Cardiac muscle cell (in vitro differentiated cells and primary cell): ENCODE data around the gene CD163L1. TPM values are rescaled to one million over a fixed set of nuclear protein-coding genes. Genes with fewer than 3 reads are reported as not detected.
"Not testable (repeated sequence)": the region's sequence is repeated elsewhere in the genome, so short reads cannot be mapped to it uniquely, and the experiment has no call there.

Experiments
- DNase-seq, 2 donors: peaks; one replicate each; pipeline versions ENCODE4 v3.0.0 to v3.0.0-alpha.2; 2010 to 2017; ENCODE audit warnings: low read depth in 1 of 2, low spot score in 1 of 2
- H3K27ac ChIP-seq: fragments of 200-600 bp; sonication (generic); 2 replicates; pipeline ENCODE4 v1.5.1; 2016
- H3K27me3 ChIP-seq: fragments of 200-600 bp; sonication (generic); 2 replicates; pipeline ENCODE4 v1.6.0; 2016; ENCODE audit warnings: control low read depth
- H3K36me3 ChIP-seq: fragments of 200-600 bp; sonication (generic); 2 replicates; pipeline ENCODE4 v1.5.1; 2016; ENCODE audit warnings: control low read depth
- H3K4me1 ChIP-seq: fragments of 200-600 bp; sonication (generic); 2 replicates; pipeline ENCODE4 v1.8.1; 2017; ENCODE audit warnings: low read depth, mild to moderate bottlenecking, mixed run types
- H3K4me3 ChIP-seq: fragments of 200-600 bp; sonication (generic); 2 replicates; pipeline ENCODE4 v1.5.1; 2016; ENCODE audit warnings: mild to moderate bottlenecking
- H3K9me3 ChIP-seq: fragments of 200-600 bp; sonication (generic); 2 replicates; pipeline ENCODE4 v1.5.1; 2017; ENCODE audit warnings: low read depth, mild to moderate bottlenecking, control low read depth
- CTCF ChIP-seq: IDR thresholded peaks from 2 replicates; pipeline ENCODE4 v1.5.1; 2012; ENCODE audit warnings: low read depth, mild to moderate bottlenecking, low read length
- polyA plus RNA-seq: library from polyadenylated mRNA; unstranded; fragments of >200 nt; fragmentation: Nextera tagmentation; extraction: Ambion mirVana; gene quantifications from 2 replicates; pipeline ENCODE4 v1.2.1, GENCODE V29; 2016
- total RNA-seq: library from RNA; depleted of rRNA; stranded (reverse); fragments of >200 nt; gene quantifications from 2 replicates; pipeline ENCODE4 v1.2.3, GENCODE V29; 2016

Gene CD163L1
- total and polyA plus RNA-seq, 2 experiments from 2014 or later: 0.18 TPM; not detected in 1

DNA sequence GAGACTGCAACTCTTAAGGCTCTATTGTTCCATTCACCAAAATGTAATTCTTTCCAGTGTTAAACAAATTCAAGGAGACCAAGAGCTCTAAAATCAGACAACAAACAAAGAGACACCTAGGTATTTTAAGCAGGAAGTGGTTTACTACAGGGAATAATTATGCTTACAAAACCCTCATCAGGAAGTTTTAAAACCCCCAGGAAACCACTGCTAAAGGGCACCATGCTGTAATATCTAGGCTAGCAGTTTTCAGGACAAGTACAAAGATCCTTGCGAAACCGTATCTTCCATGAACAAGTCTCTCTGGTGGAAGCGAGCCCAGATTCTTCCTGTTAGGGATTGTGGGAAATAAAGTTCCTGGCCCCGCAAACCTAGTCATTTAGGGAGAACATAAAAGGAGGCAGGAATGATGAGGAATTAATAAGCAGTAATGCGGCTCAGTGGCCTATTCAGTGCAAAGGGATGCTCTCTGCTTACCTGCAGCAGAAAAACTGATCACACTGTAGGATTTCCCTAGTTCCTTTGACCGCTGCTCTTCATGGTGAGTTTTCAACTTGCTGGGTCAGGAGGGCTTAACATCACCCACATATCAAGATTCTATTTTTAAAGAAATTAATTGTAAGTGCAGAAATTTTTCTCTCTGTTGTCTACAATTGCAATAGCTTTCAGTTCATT, 97.3 kb downstream of the CD163L1 start:
- TF ChIP-seq CTCF: no peak
- Histone ChIP-seq H3K27me3 (no peaks in the 10 kb centered on the region), H3K36me3 (no peaks in the 10 kb centered on the region), H3K4me3 (no peak overlapping the region), H3K27ac (no peak overlapping the region), H3K4me1 (no peaks in the 10 kb centered on the region), H3K9me3 (no peaks in the 10 kb centered on the region)
- peak in 1 of 2 donors; percentile 2 for DNase-seq

GRCh38 chr12:7344833-7345606, 98.9 kb downstream of the CD163L1 start:
- no peak for TF ChIP-seq CTCF

DNA sequence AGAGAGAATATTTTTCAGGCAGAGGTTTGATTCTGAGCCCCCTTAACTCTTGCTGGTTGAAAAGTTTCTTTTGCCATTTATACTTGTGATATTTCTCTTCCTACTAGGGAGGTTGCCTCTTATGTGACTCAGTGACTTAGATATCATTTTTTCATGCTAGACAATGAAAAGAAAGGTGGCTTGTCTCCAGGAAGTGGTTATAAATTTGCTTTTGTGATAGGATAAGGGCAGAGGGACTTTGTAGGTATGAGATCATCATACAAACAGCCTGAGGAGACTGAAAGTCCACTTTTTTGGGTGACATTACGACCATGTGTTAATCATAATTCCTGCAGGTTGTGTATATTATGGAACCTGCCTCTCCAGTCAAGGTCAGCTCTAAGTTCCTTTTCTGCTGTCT, 104.3 kb downstream of the CD163L1 start:
- no peak overlapping the region for H3K4me3 ChIP-seq
- no peaks in the 10 kb centered on the region for H3K4me1 ChIP-seq
- H3K27me3 ChIP-seq: no peaks in the 10 kb centered on the region
- DNase-seq: no peak
- no peak for TF ChIP-seq CTCF
- no peaks in the 10 kb centered on the region for H3K9me3 ChIP-seq
- H3K36me3 ChIP-seq: no peaks in the 10 kb centered on the region
- H3K27ac ChIP-seq: no peak overlapping the region

More at GRCh38 chr12:7344833-7345606, 98.9 kb downstream of the CD163L1 start:
- H3K4me1 ChIP-seq: no peaks in the 10 kb centered on the region
- no peaks in the 10 kb centered on the region for H3K27me3 ChIP-seq
- no peak overlapping the region for H3K27ac ChIP-seq
- no peak for DNase-seq
- H3K9me3 ChIP-seq: no peaks in the 10 kb centered on the region
- no peak overlapping the region for H3K4me3 ChIP-seq
- no peaks in the 10 kb centered on the region for H3K36me3 ChIP-seq

GRCh38 chr12:7337790-7338189, 106.2 kb downstream of the CD163L1 start:
- DNase-seq, H3K27ac ChIP-seq, H3K9me3 ChIP-seq, H3K27me3 ChIP-seq, H3K4me3 ChIP-seq, H3K4me1 ChIP-seq, H3K36me3 ChIP-seq: not testable (repeated sequence)

DNA sequence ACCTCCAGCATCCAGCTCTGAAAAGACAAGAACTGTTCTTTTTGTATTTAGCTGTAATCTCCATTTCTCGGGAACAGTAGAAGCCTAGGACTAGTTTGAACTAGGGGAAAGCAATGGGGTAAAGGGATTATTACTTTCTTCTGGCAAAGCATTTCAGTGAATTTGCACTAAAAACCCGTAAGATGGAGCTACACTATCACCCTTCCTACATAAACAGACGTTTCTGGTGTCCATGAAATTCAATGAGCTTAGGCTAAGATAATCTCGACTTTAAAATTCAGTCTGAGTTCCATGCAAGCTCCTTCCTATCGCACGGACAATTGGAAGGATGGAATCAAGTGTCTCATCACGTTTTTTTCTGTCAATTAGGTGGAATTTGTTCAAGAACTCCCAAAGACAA, 116.0 kb downstream of the CD163L1 start:
- H3K27ac ChIP-seq: no peak overlapping the region
- H3K27me3 ChIP-seq: peaks cover 47% of the 10 kb centered on the region
- H3K4me3 ChIP-seq: no peak overlapping the region
- H3K9me3 ChIP-seq: no peaks in the 10 kb centered on the region
- H3K4me1 ChIP-seq: no peaks in the 10 kb centered on the region
- H3K36me3 ChIP-seq: no peaks in the 10 kb centered on the region
- no peak for TF ChIP-seq CTCF
- no peak for DNase-seq

GRCh38 chr12:7324176-7324575, 119.8 kb downstream of the CD163L1 start:
- Histone ChIP-seq H3K4me3 (no peak overlapping the region), H3K36me3 (no peaks in the 10 kb centered on the region), H3K27me3 (peaks cover 47% of the 10 kb centered on the region), H3K4me1 (no peaks in the 10 kb centered on the region), H3K9me3 (no peaks in the 10 kb centered on the region), H3K27ac (no peak overlapping the region)
- no peak for DNase-seq
- no peak for TF ChIP-seq CTCF
